ENCODE results near the gene RNF167. TPM values are rescaled to one million over a fixed set of nuclear protein-coding genes. Genes with fewer than 3 reads are reported as not detected.

RNF167 gene
- total and polyA plus RNA-seq, 2 of the 13 experiments (the other 11 are each of a cell fraction or from before 2014, with no cell fraction given) = 44.1 to 45.4 TPM

DNA sequence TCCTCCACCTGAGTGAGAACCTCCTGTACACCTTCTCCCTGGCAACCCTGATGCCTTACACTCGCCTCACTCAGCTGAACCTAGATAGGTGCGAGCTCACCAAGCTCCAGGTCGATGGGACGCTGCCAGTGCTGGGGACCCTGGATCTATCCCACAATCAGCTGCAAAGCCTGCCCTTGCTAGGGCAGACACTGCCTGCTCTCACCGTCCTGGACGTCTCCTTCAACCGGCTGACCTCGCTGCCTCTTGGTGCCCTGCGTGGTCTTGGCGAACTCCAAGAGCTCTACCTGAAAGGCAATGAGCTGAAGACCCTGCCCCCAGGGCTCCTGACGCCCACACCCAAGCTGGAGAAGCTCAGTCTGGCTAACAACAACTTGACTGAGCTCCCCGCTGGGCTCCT lies 7.3 kb upstream of the RNF167 start:
- no peak overlapping the region for H3K4me3 ChIP-seq (replicated peaks in 1 of 3; ENCODE audit: insufficient read depth in 1 of 3, low read depth in 2 of 3, low read length in 3 of 3)
- no peaks in the 10 kb centered on the region for H3K27me3 ChIP-seq (ENCODE audit: control insufficient read depth in 1 of 2, insufficient read depth in 2 of 2, low read length in 2 of 2)
- H2AFZ ChIP-seq (ENCODE audit: low read length) = no peak overlapping the region
- H3K79me2 ChIP-seq (ENCODE audit: insufficient read depth, low read length) = no peaks in the 10 kb centered on the region
- intact Hi-C loops (cut with micrococcal nuclease; ENCODE audit: unreplicated experiment) (no loop called here), in situ Hi-C loops (cut with HindIII; ENCODE audit: extremely low pct_ligation_motif_present, low pct_unique_long_range_greater_than_20kb) (no loop called here)
- no peak for FAIRE-seq
- H3K9ac ChIP-seq (ENCODE audit: insufficient read depth, low read depth, low read length) = no peak overlapping the region
- no peak overlapping the region for H3K4me2 ChIP-seq (ENCODE audit: low read depth, low read length)
- ATAC-seq = no peak
- TF ChIP-seq NR1H2 (CRISPR knock-in tag; IDR thresholded peaks at IDR 0.05; ENCODE audit: borderline replicate concordance, low read depth) (no peak), MXD1 (CRISPR knock-in tag; IDR thresholded peaks at IDR 0.05) (no peak), ZNF746 (CRISPR knock-in tag; IDR thresholded peaks at IDR 0.05) (no peak), U2AF1 (optimal IDR thresholded peaks at IDR 0.05; ENCODE audit: low read depth, low read length) (no peak), ZNF280D (CRISPR knock-in tag; IDR thresholded peaks at IDR 0.05) (no peak), KMT2B (CRISPR knock-in tag; IDR thresholded peaks at IDR 0.05) (no peak)
- TF ChIP-seq, protein P1, sequence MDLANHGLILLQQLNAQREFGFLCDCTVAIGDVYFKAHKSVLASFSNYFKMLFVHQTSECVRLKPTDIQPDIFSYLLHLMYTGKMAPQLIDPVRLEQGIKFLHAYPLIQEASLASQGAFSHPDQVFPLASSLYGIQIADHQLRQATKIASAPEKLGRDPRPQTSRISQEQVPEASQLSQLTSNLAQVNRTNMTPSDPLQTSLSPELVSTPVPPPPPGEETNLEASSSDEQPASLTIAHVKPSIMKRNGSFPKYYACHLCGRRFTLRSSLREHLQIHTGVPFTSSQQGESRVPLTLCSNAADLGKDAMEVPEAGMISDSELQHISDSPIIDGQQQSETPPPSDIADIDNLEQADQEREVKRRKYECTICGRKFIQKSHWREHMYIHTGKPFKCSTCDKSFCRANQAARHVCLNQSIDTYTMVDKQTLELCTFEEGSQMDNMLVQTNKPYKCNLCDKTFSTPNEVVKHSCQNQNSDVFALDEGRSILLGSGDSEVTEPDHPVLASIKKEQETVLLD (CRISPR knock-in tag; IDR thresholded peaks at IDR 0.05; ENCODE audit: low read depth) = no peak
- WGBS (ENCODE audit: low lambda C conversion rate) = 96% methylated on average over 12 of the region's 12 CpGs
- ChIA-PET CTCF (ENCODE audit: low intra/inter-chr PET ratio, low total read pairs) (no interaction called here), POLR2A (no interaction called here)
- no peak overlapping the region for H3K27ac ChIP-seq (ENCODE audit: extremely low read length, insufficient read depth, low read length)
- no peaks in the 10 kb centered on the region for H4K20me1 ChIP-seq (ENCODE audit: insufficient read depth, low read length)
- peaks cover 0 to 11% of the 10 kb centered on the region in 2 experiments; a peak in 2 of 5 replicates for H3K36me3 ChIP-seq (replicated peaks in 1 of 2; ENCODE audit: control insufficient read depth in 1 of 2, insufficient read depth in 2 of 2, low read length in 2 of 2)
- peaks cover 10% of the 10 kb centered on the region for H3K4me1 ChIP-seq (ENCODE audit: insufficient read depth, low read length)
- BruUV-seq (replicated peaks) = no TSS peak
- no peak for DNase-seq (ENCODE audit: low spot score)
- no peaks in the 10 kb centered on the region for H3K9me3 ChIP-seq (ENCODE audit: low read length)

Data from HepG2 (cell line).